Activated CD4-positive, alpha-beta T cell treated with anti-CD3 and anti-CD28 coated beads, Interleukin-2, amount 10 ng/mL, durations not matched to agents 7 days and 5 days (primary cell): ENCODE measurements around the gene SMTNL1. TPM values are rescaled to one million over a fixed set of nuclear protein-coding genes. Genes with fewer than 3 reads are reported as not detected.
A peak's percentile ranks its signal among the peaks of the same experiment; 100 is the strongest.

ENCODE experiments used
- CTCF ChIA-PET: fragments of 350-600 bp; sonication (Branson Sonifier 250); formaldehyde crosslinking; loops from one replicate; lab custom pipeline; 2021; ENCODE audit warnings: antibody characterized with exemption; lab: Charles Lee
- POLR2A ChIA-PET: fragments of 350-600 bp; sonication (Branson Sonifier 250); formaldehyde crosslinking; loops from one replicate; lab custom pipeline; 2021; ENCODE audit warnings: antibody characterized with exemption; lab: Charles Lee
- DNase-seq: peaks from one replicate; pipeline ENCODE4 v3.0.0-alpha.2; 2020
- H3K27ac Mint-ChIP-seq: one replicate; pipeline ENCODE4 v1.8.0; 2021; ENCODE audit warnings: mild to moderate bottlenecking, moderate library complexity, mixed read lengths
- H3K27me3 Mint-ChIP-seq: one replicate; pipeline ENCODE4 v1.8.0; 2021; ENCODE audit warnings: mixed read lengths
- H3K36me3 Mint-ChIP-seq: one replicate; pipeline ENCODE4 v1.8.0; 2021; ENCODE audit warnings: low read depth, mixed read lengths
- H3K4me1 Mint-ChIP-seq: one replicate; pipeline ENCODE4 v1.8.0; 2021; ENCODE audit warnings: mixed read lengths
- H3K4me3 Mint-ChIP-seq: one replicate; pipeline ENCODE4 v1.8.0; 2021; ENCODE audit warnings: mild to moderate bottlenecking, moderate library complexity, mixed read lengths
- H3K9me3 Mint-ChIP-seq: one replicate; pipeline ENCODE4 v1.8.0; 2021; ENCODE audit warnings: mixed read lengths
- total RNA-seq, 2 experiments: library from RNA; stranded (reverse); gene quantifications; one replicate each; pipeline ENCODE4 v1.2.3, GENCODE V29; 2021

Gene SMTNL1
- total RNA-seq = not detected

DNA sequence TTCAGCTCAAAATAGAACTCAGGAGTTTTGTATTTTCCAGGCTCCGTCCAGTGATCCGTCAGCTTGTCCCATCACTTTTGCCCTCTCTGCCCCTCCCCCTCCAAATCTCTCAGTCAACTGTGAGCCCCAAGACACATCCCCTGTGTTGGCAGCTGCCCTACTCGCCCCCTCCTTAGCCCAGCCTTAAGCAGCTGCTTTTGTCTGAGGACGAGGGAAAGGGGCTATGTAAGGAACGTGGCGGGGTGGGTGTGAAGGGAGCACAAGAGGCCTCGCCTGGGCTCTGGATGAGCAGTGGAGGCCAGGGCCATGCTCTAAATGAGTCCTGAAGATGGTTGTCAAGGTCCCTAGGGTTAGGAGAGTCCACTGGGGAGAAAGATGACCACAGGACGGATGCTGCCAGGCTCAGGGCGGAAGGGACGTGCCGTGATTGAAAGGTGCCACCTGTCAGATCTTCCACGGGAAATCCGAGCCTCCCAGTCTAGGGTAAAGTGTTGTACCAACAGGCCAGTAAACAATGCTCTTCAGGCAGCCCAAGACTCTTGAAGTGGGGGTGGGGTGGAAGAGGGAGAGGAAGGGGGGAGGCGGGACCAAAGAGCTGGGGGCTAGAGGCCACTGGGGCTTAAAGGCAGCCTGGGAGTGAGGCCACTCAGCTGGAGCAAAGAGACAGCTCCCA lies at the start of gene SMTNL1:
SMTNL1 (plus strand) TSS at position 649 of the 673 bp plus-strand sequence. CDS start 5,048 bp downstream, outside the sequence.
- H3K4me1 Mint-ChIP-seq = peaks cover 4% of the 10 kb centered on the region
- peak within 1 kb of the TSS; percentile 67 for H3K27ac Mint-ChIP-seq
- H3K36me3 Mint-ChIP-seq = peaks cover 17% of the 10 kb centered on the region
- no peak within 1 kb of the TSS for H3K4me3 Mint-ChIP-seq
- ChIA-PET CTCF (interaction anchor here (0.9 to 1.7 kb wide), 3 partner anchors 10 to 44 kb away, joined by 4 to 6 read pairs (median 6); no protein-coding TSS in a partner anchor), POLR2A (no interaction called here)
- DNase-seq = no peak
- H3K9me3 Mint-ChIP-seq = no peaks in the 10 kb centered on the region
- H3K27me3 Mint-ChIP-seq = no peaks in the 10 kb centered on the region

DNA sequence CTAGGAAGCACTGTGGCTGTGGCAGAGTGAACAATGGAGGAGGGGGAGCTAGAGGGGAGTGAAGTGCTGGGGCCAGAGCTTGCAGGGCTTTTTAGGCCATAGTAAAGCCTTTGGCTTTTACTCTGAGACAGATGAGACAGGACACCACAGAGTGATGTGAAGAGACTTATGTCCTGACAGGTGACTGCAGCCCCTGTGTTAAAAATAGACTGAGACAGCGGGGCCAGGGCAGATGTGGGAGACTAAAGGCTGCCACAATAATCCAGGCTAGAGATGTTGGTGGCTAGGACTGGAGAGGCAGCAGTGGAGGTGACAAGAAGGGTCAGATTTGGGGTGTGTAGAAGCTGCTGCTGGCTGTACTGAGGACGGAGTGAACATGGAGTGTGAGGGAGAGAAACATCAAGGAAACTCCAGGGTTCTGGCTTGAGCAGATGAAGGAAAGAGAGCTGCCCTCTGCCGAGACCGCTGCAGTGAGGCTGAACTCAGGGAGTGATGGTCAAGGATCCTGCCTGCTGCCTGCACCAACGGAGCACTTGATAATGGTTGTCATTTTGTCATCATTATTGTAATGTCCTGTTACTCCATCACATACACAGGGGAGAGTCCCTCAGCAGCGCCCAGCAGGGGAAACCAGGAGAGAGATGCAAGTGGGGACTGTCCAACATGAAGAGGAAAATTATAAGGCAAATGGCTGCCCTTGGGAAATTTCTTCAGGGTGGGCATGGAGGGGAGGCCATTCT lies 49.3 kb upstream of the SMTNL1 start:
- POLR2A ChIA-PET = no interaction called here
- peak overlapping the region; percentile 15 for H3K27ac Mint-ChIP-seq
- peaks cover 10% of the 10 kb centered on the region for H3K36me3 Mint-ChIP-seq
- H3K27me3 Mint-ChIP-seq = peaks cover 3% of the 10 kb centered on the region
- no peaks in the 10 kb centered on the region for H3K9me3 Mint-ChIP-seq
- no peak overlapping the region for H3K4me3 Mint-ChIP-seq
- CTCF ChIA-PET = interaction anchor here (1.0 kb wide), 2 partner anchors 9 to 12 kb away, joined by 3 to 4 read pairs; no protein-coding TSS in a partner anchor
- peaks cover 3% of the 10 kb centered on the region for H3K4me1 Mint-ChIP-seq
- DNase-seq = no peak

DNA sequence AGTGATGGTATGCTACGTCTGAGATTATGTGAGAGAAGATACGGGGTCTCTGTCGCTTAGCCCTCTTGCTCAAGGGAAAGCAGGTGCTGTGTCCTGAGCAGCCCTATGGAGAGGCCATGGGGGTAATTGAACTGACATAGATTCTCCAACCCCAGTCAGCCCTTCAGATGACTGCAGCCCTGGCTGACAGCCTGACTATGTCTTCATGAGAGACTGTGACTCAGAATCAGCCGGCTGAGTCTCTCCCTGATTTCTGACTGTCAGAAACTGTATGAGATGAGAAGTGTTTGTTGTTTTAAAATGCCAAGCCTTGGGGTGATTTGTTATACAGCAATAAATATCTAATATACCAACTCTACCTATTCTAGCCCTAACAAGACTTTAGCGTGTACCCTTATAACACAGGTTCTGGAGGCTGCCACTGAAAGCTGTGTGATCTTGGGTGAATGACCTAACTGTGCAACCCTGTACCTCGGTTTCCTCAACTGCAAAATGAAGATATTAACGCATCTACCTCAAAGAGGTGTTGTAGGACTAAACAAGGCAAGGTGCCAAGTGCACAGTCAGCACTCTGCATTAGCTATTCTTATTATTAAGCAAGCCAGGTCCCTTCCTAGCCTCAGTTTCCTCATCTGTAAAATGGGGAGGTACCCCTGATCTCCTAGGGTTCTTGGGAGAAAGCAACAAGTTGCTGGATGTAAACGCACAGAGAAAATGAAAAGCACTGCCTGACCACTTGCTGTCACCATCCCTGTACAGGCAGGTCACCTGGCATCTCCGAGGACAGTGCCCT lies 46.7 kb upstream of the SMTNL1 start:
- DNase-seq = no peak
- H3K36me3 Mint-ChIP-seq = peaks cover 12% of the 10 kb centered on the region

DNA sequence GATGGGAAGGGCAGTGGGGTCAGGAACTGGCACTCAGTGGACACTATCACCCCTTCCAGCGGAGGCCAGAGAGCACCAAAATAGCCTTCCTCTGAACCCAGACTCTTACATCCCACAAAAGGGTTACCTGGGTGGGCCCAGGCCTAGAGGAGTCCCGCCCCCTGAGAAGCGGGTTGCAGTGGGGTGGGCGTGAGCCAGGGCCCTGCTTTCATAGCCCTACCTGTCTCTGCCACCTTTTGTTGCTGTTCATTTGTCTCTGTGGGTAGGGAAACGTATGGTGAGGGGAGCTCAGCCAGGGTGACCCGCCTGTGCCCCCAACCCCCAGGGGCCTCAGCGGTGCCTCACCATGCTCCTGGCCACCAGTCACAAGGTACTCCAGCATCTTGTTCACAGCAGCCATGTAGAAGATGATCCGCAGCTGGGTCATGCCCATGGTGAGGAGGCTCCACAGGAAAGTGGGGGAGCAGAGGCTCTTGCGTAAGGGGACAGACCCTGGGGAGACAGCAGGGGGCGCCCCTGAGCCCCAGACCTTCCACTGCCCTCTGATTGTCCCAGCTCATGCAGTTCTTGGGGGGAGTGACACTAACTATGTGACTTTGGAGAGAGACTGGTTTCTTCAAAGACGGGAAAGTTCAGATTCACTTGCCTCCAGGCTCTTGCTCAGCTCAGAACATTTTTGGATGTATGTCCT lies 45.9 kb upstream of the SMTNL1 start:
- Mint-ChIP-seq H3K27me3 (no peaks in the 10 kb centered on the region), H3K9me3 (no peaks in the 10 kb centered on the region), H3K4me1 (peaks cover 10% of the 10 kb centered on the region), H3K36me3 (peaks cover 12% of the 10 kb centered on the region), H3K27ac (no peak overlapping the region), H3K4me3 (no peak overlapping the region)
- peak; percentile 65 for DNase-seq
- POLR2A ChIA-PET = interaction anchor here (0.9 kb wide), 1 partner anchor 35 kb away, joined by 3 read pairs; no protein-coding TSS in a partner anchor
- CTCF ChIA-PET = interaction anchor here (0.6 to 2.4 kb wide), 19 partner anchors 8 to 152 kb away, joined by 3 to 15 read pairs (median 4); partner anchors contain the start of genes RTN4RL2 and SLC43A1

More for the DNA sequence above, 46.7 kb upstream of the SMTNL1 start:
- Mint-ChIP-seq H3K4me1 (peaks cover 10% of the 10 kb centered on the region), H3K9me3 (no peaks in the 10 kb centered on the region), H3K4me3 (no peak overlapping the region), H3K27ac (no peak overlapping the region), H3K27me3 (no peaks in the 10 kb centered on the region)
- ChIA-PET POLR2A (no interaction called here), CTCF (interaction anchor here (0.6 to 2.3 kb wide), 15 partner anchors 7 to 153 kb away, joined by 3 to 9 read pairs (median 4); partner anchors contain the start of genes RTN4RL2 and SLC43A1)

DNA sequence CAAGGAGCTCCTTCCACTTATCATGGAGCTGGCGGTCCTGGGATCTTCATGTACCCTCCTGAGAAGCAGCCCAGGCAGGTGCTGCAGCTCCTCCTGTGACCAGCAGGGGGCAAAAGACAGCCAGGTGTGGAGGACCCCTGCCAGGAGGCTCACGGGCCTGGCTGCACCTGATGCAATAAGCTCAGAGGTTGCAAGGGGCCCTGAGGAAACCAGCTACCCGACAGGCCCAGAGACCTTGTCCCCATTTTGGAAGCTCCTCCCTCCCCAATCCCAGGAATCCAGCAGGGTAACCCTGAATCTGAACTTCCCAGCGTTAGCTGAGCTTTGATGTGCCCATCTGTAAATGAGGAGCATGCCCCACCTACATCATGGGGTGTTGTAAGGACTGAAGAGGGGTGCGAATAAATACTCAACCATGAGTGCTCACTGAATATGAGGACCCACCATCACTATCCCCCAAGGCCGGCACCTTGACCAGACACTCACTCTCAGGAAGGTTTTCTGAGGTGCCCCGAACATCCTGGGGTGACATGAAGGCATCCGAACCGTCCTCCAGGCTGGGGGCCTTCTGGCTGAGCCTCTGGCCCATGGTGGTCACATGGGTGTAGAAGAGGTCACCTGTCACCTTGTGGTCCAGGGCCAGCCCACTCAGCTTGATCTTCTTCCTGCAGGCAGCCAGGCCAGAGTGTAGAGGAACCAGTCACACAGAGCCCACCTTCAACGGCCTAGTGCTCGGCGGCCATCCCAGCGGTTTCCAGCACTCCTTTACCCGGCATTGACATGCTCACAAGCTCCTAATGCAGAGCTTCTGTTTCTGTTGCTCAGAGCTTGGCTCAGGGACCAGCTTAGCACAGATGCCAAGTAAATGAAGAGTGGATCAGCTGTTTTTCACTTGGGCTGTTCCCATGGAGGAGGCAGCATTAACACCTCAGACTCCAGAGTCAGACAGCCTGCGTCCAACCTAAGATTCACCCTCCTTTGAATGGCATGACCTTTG lies 43.6 kb upstream of the SMTNL1 start:
- CTCF ChIA-PET = interaction anchor here (0.5 to 3.0 kb wide), 30 partner anchors 8 to 159 kb away, joined by 3 to 50 read pairs (median 6); partner anchors contain the start of genes RTN4RL2, SLC43A1, SLC43A3 and SMTNL1
- POLR2A ChIA-PET = interaction anchor here (0.6 to 1.1 kb wide), 3 partner anchors 9 to 148 kb away, joined by 3 read pairs; no protein-coding TSS in a partner anchor
- Mint-ChIP-seq H3K4me3 (no peak overlapping the region), H3K4me1 (peaks cover 10% of the 10 kb centered on the region), H3K27me3 (no peaks in the 10 kb centered on the region), H3K36me3 (peaks cover 10% of the 10 kb centered on the region), H3K9me3 (no peaks in the 10 kb centered on the region), H3K27ac (peak overlapping the region; percentile 79)
- peak; percentile 78 for DNase-seq

DNA sequence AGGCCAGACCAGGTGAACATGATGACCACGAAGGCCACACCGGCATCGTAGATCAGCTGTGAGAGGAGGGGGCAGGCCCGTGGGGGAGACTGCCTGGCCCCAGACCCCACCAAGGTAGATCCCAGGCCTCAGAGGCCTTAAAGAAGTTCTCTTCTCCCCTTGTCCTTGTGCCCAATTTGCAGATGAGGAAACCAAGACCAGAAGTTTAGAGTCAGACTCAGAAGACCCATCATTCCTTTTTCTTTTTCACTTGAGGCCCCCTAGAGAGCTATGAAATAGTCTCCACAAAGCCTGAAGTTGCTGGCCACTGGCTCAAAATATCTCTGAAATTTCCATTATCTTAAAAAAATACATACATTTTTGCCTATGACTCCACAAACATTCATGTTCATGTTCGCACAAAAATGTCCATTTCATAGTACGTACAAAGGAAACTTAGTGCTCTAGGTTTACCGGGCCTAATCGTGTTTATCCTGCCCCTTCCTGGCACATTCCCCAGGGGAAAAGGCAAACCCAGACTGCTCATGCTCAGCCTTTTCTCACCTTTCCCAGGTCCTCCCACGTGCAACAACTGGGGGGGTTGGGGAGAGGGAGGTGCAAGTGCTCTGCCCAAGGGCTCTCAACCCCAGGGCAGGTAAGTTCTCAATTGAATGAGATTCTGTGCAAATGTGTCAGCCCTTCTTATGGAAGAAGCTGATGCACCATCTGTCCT lies 41.1 kb upstream of the SMTNL1 start:
- Mint-ChIP-seq H3K9me3 (no peaks in the 10 kb centered on the region), H3K27me3 (no peaks in the 10 kb centered on the region), H3K4me1 (peaks cover 17% of the 10 kb centered on the region), H3K4me3 (no peak overlapping the region), H3K36me3 (peaks cover 12% of the 10 kb centered on the region), H3K27ac (peak overlapping the region; percentile 1)
- DNase-seq = no peak
- ChIA-PET CTCF (interaction anchor here (0.6 to 1.7 kb wide), 4 partner anchors 15 to 246 kb away, joined by 3 to 4 read pairs (median 4); no protein-coding TSS in a partner anchor), POLR2A (no interaction called here)

GRCh38 chr11:57497303-57498247 lies 39.8 kb upstream of the SMTNL1 start:
- Mint-ChIP-seq H3K36me3 (peaks cover 12% of the 10 kb centered on the region), H3K4me3 (no peak overlapping the region), H3K9me3 (no peaks in the 10 kb centered on the region), H3K27ac (peak overlapping the region; percentile 65), H3K4me1 (peaks cover 17% of the 10 kb centered on the region), H3K27me3 (no peaks in the 10 kb centered on the region)
- ChIA-PET CTCF (interaction anchor here (0.9 to 1.7 kb wide), 6 partner anchors 13 to 144 kb away, joined by 3 to 4 read pairs (median 4); partner anchors contain the start of gene RTN4RL2), POLR2A (interaction anchor here (0.5 kb wide), 1 partner anchor 26 kb away, joined by 3 read pairs; no protein-coding TSS in a partner anchor)
- no peak for DNase-seq

DNA sequence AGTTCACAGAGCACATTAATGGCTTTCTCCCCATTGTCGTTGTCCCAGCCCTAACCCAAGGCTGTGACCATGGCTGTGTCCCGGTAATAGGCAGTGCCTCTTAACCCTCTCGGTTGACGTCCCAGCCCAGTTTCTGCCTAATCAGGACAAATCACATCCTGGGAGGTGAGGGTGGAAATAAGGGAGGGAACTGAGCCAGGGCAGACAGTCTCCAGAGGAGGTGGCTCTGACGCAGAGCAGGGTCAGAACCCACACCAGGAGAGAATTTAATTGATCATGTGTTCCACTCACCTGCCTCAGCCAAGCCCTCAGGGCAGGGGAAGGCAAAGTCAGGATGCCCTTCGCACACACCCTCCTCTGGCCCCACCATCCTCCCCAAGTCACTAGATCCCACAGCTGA lies 38.9 kb upstream of the SMTNL1 start:
- no peaks in the 10 kb centered on the region for H3K9me3 Mint-ChIP-seq
- DNase-seq = no peak
- no peak overlapping the region for H3K4me3 Mint-ChIP-seq
- peaks cover 12% of the 10 kb centered on the region for H3K4me1 Mint-ChIP-seq
- ChIA-PET CTCF (interaction anchor here (0.6 to 1.4 kb wide), 3 partner anchors 28 to 49 kb away, joined by 3 to 4 read pairs (median 4); no protein-coding TSS in a partner anchor), POLR2A (no interaction called here)
- no peaks in the 10 kb centered on the region for H3K27me3 Mint-ChIP-seq
- peaks cover 11% of the 10 kb centered on the region for H3K36me3 Mint-ChIP-seq
- H3K27ac Mint-ChIP-seq = no peak overlapping the region

- Mint-ChIP-seq H3K36me3 (peaks cover 7% of the 10 kb centered on the region), H3K27me3 (no peaks in the 10 kb centered on the region), H3K4me3 (no peak overlapping the region), H3K27ac (no peak overlapping the region), H3K4me1 (peaks cover 7% of the 10 kb centered on the region), H3K9me3 (no peaks in the 10 kb centered on the region)
- DNase-seq = peak; percentile 40
- ChIA-PET CTCF (interaction anchor here (0.9 to 1.2 kb wide), 3 partner anchors 8 to 27 kb away, joined by 4 to 5 read pairs (median 4); no protein-coding TSS in a partner anchor), POLR2A (interaction anchor here (0.6 kb wide), 1 partner anchor 21 kb away, joined by 5 read pairs; no protein-coding TSS in a partner anchor)
These were observed 37.9 kb upstream of the SMTNL1 start for GRCh38 chr11:57499413-57499982.
